ENCODE results near the gene OR6F1.

- TF ChIP-seq POU6F1 (CRISPR knock-in tag; IDR thresholded peaks at IDR 0.05; ENCODE audit: borderline replicate concordance, low read depth) (no peak), CREB5 (CRISPR knock-in tag; IDR thresholded peaks at IDR 0.05; ENCODE audit: low read depth) (no peak), PATZ1 (CRISPR knock-in tag; IDR thresholded peaks at IDR 0.05; ENCODE audit: borderline replicate concordance) (no peak), ESRRG (CRISPR knock-in tag; IDR thresholded peaks at IDR 0.05) (no peak), SNAI2 (CRISPR knock-in tag; IDR thresholded peaks at IDR 0.05) (no peak), TOX (CRISPR knock-in tag; IDR thresholded peaks at IDR 0.05; ENCODE audit: borderline replicate concordance) (no peak), TCF4 (CRISPR knock-in tag; IDR thresholded peaks at IDR 0.05; ENCODE audit: borderline replicate concordance) (no peak)
These were observed 15.1 kb downstream of the OR6F1 start for GRCh38 chr1:247701338-247701737.

Measured in SK-N-SH treated with all-trans-retinoic acid at 6 μM for 48 hours (cell line).